ENCODE data around the gene DTNBP1.
A peak's percentile ranks its signal among the peaks of the same experiment; 100 is the strongest.

Gene DTNBP1

DNA sequence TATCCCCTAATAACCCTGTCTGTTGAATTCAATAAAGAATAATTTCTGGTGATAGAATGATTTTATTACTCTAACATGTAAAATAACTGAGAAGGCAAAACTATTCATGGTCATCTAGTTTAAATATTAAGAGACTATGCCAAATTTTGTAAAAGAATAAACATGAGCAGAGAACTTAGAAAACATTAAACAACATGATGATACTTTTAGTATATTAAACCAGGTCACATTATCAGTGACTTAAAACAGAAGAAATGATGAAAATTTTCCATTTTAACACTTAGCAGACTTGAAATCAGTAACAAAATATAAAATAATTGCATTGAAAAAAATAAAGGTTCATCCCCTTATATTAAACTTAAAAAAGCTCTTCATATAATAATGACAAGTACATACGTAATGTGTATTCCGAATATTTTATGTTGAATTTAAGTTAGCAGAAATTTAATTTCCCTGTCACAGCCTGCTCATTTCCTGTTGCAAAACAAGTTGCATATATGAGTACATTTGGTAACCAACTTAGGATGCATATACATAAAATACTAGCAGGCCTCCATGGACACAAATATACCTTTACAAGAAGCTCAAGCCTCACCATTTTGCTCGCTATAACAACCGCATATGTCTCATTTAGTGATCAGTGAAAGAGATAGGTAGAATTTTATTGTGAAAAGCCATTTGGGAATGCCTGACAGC is 40.6 kb downstream of the DTNBP1 start:
- no peak for DNase-seq

DNA sequence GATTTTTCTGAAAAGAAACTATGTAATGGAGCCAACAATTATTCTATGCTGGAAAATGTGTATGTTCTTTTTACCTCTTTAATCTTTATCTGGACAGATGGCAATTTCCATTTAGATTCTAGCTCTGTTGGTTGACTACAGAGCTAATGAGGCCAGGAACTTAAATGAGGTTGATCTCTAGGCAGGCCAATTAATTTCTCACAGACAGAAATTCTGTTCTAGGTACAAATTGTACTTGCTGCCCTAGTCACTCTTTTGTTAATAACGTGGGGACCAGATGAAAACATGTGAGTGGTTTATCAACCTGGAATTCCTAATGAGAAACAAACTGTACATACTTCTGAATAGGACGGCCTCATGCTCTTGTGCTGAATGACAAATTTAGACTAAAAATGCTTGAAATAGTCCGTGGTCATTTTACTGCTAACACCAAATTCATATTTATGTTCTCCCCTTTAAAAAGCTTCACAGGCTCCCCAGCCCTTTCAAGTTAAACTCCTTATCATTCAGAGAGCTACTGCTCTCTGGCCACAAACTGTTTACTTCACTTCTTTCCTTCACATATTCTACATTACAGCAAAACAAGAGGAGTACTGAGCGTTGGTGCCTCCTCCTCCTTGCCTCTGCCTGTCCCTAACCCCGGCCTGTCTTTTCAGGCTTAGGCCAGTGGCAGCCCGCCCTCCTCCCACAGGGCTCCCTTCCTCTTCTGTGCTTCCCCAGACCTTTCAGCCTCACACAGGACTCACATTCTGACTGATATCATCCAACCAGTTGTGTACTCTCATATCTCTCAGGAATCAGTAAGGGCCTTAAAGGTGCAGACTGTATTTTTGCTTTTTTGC is 41.4 kb downstream of the DTNBP1 start:
- DNase-seq: no peak

DNA sequence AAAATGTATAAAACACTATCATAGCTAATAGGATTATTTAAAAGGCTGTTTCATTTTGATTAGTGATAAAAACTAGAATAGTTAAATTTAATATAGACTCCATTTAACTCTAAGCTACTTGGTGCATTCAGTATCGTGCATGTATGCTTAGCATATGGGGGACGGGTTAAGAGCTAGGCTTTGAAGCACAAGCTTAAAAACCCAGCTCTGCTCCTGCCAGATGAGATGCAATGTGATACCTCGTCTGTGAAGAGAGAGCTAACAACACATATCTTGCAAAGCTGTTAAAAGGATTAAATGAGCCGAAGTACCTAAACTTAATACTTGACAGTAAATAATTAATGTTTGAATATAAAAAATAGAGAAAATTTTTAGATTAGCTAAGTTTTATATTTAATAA is 42.2 kb downstream of the DTNBP1 start:
- DNase-seq: no peak

- DNase-seq: no peak
Measured at GRCh38 chr6:15619330-15619729, 43.5 kb downstream of the DTNBP1 start.

- no peak for DNase-seq
Measured at GRCh38 chr6:15618685-15619084, 44.1 kb downstream of the DTNBP1 start.

DNA sequence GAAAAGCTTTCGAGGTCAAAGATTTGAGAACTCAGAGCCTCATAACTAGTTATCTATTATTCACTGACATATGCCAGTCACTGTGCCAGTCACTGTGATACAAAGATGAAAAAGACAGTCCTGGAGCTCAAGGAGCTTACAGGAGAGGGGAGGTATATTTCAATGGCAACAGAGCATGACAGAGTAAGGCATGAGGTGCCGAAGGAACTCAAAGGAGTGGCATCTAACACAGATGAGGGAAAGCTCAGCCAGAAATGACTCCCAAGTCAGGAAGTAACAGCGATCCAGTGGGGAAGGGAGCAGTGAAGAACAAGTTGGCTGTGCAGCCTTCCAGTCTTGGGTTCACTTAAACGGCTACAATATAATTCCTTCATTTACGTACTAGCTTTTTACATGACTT is 46.6 kb downstream of the DTNBP1 start:
- DNase-seq: no peak

GRCh38 chr6:15615802-15616201 is 47.0 kb downstream of the DTNBP1 start:
- DNase-seq: no peak

DNA sequence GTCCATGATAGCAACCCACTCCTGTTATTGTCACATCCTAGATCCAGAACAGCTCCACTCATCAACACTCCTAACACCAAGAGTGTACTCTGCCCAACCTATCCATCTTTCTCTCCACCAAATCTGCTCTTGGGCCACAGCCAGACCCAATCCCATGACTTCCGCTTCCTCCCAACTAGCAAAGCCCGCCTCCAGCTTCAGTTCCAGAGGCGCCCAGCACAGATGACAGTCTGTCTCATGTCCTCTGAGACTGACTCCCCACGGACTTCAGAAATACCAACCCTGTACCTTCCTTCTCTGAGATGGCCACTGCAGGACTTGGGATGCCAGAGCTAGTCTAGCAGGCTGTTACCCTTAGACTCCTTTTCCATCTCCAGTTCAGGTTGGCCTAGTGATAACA is 48.6 kb downstream of the DTNBP1 start:
- no peak for DNase-seq

DNA sequence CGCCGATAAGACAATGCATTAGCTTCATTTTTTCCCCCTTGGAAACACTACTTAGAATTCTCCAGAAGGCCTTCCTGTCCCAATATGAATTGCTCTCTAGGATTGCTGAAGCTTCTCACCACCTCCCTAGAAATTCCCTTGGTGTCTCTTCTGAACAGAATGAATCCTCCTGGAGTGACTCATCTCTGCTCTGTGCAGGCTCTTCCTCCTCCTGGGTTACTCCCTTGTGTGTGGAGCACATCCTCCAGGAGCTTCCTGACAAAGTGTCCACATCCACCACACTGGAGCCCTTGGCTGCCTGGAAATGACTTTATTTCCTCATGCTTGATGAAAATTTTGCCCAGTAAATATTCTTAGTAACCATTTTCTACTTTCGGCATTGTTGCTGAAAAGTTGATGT is 54.4 kb downstream of the DTNBP1 start:
- no peak for DNase-seq

DNA sequence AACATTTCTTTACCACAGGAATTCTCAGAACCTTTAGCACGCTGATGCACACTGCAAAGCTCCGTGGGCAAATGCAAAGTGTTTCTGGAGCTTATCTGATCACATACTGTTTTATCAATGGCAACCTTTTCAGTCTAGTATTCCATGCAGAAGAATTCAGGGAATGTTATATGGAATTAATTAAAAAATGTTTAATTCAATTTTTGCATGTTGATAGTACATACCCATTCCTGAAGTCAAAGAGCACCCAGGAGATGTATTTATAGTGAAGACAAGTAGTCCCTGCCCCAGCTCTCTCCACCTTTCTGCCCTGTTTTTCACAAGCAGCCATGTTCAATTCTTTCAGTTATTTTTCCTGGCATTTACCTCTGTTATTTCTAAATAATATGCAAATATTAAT is 55.2 kb downstream of the DTNBP1 start:
- no peak for DNase-seq

GRCh38 chr6:15606347-15606746 is 56.5 kb downstream of the DTNBP1 start:
- DNase-seq: no peak

DNA sequence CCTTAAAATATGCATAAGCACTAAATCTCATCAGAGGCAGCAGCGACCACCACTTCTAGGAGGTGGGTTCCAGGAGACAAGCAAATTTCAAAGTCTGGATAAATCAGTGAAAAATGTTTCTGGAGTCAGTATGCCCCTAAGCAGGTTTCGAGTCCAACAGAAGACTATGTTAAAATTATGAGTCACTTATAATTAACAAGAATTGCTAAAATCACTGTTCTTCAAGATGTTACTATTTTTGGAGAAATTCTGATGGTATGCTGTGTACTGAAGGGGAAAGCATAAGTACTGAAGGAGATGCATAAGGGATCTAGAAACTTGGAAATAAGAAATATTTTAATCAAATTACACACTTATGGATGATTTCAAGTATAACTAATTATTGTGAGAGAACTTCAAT is 58.0 kb downstream of the DTNBP1 start:
- DNase-seq: no peak

DNA sequence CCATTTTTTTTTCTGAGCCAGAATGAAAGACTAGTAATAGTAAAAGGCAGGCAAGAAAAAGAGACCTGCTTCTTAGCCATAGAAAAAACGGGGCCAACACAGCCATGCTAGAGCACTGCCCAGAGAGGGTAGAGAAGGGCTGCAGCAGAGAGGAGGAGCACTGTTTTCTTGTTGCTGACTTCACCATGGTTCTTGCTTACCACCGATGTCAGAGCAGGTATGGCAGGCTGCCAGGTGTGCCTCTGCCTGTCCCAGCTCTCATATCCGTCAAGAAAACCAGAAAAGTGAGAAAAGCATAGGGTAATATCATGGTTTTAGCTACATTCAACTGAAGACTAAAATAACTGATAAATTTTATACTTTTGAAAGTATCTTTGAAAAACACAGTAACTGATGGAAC is 60.7 kb downstream of the DTNBP1 start:
- DNase-seq: no peak

GRCh38 chr6:15598273-15598798 is 64.5 kb downstream of the DTNBP1 start:
- DNase-seq: no peak

DNA sequence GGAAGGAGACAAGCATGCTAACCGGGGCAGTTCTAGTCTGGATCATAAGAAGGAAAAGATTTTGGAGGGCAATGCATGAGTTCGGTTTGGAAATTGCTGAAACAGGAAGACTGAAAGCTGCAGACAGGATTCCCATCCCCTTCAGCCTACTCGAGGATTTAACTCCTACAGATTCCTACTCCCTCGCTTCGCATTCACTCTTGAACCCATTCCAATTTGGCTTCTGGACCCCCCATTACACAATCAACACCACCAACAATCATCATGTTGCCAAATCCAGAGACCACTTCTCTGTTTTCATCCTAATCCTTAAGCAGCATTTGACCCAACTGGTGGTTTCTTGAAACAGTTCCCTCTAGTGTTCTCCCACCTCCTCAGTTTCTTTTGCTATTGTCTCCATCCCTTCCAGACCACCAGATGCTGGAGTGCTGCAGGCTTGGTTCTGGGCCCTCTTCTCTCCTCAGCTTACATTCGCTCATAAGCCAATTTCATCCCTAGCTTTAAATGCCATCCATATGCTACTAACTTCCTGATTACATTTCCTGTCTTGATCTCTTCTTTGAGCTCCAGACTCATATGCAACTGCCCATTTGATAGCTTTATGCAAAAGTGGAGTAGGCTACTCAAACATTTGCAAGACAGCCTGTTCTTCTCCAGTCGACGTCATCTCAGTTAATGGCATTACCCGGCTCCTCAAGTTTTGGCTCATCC is 66.5 kb downstream of the DTNBP1 start:
- no peak for DNase-seq

GRCh38 chr6:15595461-15596173 is 67.2 kb downstream of the DTNBP1 start:
- DNase-seq: no peak

GRCh38 chr6:15594512-15595259 is 68.1 kb downstream of the DTNBP1 start:
- DNase-seq: no peak

DNA sequence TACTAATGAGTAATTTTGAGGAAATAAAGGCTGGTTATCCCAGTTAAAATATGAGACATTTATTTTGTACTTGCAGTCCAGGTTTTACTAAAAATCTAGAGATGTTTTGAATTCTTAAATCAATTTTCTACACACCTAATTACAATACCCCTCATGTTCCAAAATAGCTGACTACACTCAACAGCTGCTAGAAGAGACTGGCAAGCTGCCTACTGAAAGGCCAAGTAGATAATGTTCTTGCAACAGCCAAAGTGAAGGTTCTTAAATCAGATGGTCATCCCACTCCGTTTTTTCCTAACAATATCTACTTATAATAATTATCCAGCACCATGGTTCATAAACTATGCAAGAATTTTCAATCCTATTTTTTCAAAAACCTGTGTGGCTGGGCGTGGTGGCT is 69.0 kb downstream of the DTNBP1 start:
- no peak for DNase-seq

- DNase-seq: no peak
Measured at GRCh38 chr6:15592610-15593009, 70.2 kb downstream of the DTNBP1 start.

GRCh38 chr6:15588971-15589634 is 73.7 kb downstream of the DTNBP1 start:
- DNase-seq: peak; percentile 61

DNA sequence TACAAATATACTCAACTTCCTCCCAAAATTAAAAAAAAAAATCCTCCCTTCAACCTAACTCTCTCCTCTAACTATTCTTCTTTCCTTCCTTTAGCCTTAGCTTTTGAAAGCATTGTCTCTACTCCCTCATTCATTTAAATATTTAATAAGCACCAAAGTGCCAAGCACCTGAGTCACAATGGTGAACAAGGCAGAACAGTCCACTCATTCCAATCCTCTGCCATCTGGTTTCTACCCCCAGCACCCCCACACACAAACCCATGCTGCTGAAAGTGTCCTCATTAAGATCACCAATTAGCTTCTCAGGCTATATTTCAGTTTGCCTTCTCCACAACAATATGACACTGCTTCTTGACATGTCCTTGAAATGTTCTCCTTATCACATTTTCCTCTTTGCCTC is 76.3 kb downstream of the DTNBP1 start:
- peak; percentile 29 for DNase-seq
